Choroid plexus epithelial cell (primary cell): Measurements from ENCODE around the gene NPAT.

ENCODE experiments used
- DNase-seq: peaks from one replicate; pipeline ENCODE4 v3.0.0-alpha.2; 2010; ENCODE audit warnings: low read depth
- H3K4me3 ChIP-seq: 2 replicates; pipeline ENCODE4 v1.5.1; 2011; ENCODE audit warnings: low read depth, mild to moderate bottlenecking, control low read depth, low read length, moderate library complexity
- CTCF ChIP-seq: conservative IDR thresholded peaks from 2 replicates; pipeline ENCODE4 v1.5.1; 2011; ENCODE audit warnings: low read depth, mild to moderate bottlenecking, control low read depth, inconsistent platforms, low read length, moderate library complexity

The NPAT gene

DNA sequence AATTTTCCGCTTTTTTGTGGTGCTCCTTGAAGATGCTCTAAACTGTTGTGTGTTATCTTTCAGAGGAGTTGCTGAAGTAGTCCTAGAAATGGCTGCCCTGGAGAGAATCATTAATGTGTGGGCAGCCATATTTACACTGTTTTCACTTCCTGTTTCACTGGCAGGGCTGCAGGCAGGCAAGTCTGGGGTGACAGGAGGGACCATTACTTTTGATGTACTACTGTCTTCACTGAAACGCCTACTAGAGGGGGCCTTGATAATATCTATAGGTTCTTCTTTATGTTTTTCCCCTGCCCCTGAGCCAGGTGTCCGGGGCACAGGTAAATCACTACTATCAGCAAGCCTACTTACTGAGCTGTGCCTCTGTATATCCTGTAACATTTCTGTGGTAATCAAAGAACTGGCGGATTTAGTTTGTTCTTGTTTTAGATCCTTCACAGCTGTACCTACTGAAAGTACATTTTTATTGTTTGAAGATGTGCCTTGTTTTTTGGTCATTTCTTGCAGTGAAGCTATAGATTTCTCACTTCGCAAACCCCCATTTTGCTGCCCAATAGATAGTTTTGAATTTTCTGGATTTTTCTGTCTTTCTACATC, 61.4 kb downstream of the NPAT start:
- no peak for TF ChIP-seq CTCF
- H3K4me3 ChIP-seq, result no peak overlapping the region
- DNase-seq, result no peak

DNA sequence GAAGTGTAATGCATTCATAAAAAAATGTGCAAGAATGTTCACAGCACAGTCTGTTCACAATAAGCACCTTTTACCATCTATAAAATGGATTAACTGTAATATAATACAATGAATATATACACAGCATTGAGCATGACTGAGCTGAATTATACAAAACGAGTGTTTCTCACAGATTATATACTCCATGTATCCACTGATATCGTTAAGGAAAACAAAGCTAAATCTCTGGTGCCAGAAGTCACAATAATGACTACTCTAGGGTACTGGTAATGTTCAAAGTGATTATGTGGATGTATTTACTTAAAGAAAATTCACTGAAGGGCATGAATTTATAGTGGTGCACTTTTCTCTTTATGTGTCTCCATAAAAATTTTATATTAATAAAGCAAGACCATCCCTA, 67.8 kb downstream of the NPAT start:
- no peak for DNase-seq
- H3K4me3 ChIP-seq, result no peak overlapping the region
- TF ChIP-seq CTCF, result no peak

DNA sequence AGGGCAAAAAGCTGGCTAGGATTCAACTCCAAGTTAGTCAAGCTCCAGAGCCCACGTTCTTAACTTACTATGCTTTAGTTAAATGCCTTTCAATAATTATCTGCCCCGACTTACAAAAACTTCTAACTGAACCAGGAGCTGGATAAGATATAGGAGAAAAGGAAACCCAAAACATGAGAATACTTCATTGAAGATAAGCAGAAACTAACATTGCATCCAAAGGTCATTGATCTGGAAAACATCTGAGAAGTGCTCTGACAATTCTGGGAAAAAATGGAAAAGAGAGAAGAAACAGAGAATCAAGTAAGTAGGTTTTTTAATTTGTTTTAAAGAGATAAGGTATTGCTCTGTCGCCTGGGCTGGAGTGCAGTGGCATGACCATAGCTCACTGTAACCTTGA, 73.9 kb downstream of the NPAT start:
- DNase-seq, result no peak
- no peak overlapping the region for H3K4me3 ChIP-seq
- TF ChIP-seq CTCF, result no peak

GRCh38 chr11:108147150-108147549, 75.3 kb downstream of the NPAT start:
- TF ChIP-seq CTCF, result no peak
- no peak for DNase-seq
- H3K4me3 ChIP-seq, result no peak overlapping the region

DNA sequence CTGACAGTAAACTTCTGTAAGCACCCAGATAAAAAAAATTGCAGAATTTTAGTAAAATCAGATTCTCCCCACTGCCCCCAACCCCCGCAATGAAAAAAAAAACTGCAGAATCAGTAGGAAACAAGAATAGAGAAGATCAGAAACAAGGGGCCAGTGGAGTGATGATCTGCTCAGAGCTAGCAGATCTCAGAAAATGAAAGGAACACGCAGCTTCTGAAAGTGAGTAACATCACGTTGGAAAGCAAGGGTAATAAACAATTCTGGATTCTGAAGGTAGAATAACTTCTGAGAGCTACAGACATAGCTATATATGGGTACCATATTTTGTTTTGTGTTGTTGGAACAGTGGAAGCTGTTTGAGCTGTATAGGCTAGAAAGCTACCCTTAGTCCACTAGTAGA, 77.8 kb downstream of the NPAT start:
- no peak for TF ChIP-seq CTCF
- H3K4me3 ChIP-seq, result no peak overlapping the region
- DNase-seq, result no peak

GRCh38 chr11:108142304-108142703, 80.1 kb downstream of the NPAT start:
- no peak for DNase-seq
- no peak for TF ChIP-seq CTCF
- H3K4me3 ChIP-seq, result no peak overlapping the region

GRCh38 chr11:108137212-108137611, 85.2 kb downstream of the NPAT start:
- DNase-seq, result no peak
- H3K4me3 ChIP-seq, result no peak overlapping the region
- TF ChIP-seq CTCF, result no peak
